IPS-NIHi7 (cell line): Measurements from ENCODE around the gene STAU1.
"Not testable (repeated sequence)": the region's sequence is repeated elsewhere in the genome, so short reads cannot be mapped to it uniquely, and the experiment has no call there.

ENCODE experiments used
- DNase-seq: peaks from one replicate; pipeline ENCODE4 v3.0.0; 2012; ENCODE audit warnings: mixed read lengths; ENCODE audit errors: extremely low spot score

STAU1 gene, protein sequence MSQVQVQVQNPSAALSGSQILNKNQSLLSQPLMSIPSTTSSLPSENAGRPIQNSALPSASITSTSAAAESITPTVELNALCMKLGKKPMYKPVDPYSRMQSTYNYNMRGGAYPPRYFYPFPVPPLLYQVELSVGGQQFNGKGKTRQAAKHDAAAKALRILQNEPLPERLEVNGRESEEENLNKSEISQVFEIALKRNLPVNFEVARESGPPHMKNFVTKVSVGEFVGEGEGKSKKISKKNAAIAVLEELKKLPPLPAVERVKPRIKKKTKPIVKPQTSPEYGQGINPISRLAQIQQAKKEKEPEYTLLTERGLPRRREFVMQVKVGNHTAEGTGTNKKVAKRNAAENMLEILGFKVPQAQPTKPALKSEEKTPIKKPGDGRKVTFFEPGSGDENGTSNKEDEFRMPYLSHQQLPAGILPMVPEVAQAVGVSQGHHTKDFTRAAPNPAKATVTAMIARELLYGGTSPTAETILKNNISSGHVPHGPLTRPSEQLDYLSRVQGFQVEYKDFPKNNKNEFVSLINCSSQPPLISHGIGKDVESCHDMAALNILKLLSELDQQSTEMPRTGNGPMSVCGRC

GRCh38 chr20:49187851-49188641, at the start of gene STAU1:
Gene STAU1, minus strand, starts transcription at chr20:49188334. Its CDS starts 22,133 bp downstream, at chr20:49166201.
- peak; percentile 98 for DNase-seq

DNA sequence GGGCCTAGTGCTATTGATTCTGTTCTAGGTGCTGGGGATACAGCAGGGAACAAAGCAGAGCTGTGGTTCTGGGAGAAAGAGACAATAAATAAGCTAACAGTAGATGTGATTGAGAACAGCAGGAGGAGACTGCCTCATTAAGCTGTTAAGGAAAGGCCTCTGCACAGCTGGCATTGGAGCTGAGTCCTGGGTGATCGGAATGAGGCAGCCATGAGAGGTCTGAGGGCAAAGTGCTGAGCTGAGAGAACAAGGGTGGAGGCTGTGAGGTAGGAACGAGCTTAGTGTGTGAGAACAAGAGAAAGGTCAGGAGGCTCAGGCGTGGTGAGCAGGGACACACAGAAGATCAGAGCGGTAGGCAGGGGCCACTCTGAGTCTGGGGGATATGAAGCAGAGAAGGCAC, 49.4 kb upstream of the STAU1 start:
- no peak for DNase-seq

GRCh38 chr20:49236301-49236700, 48.2 kb upstream of the STAU1 start:
- no peak for DNase-seq

GRCh38 chr20:49234831-49235230, 46.7 kb upstream of the STAU1 start:
- DNase-seq = no peak

DNA sequence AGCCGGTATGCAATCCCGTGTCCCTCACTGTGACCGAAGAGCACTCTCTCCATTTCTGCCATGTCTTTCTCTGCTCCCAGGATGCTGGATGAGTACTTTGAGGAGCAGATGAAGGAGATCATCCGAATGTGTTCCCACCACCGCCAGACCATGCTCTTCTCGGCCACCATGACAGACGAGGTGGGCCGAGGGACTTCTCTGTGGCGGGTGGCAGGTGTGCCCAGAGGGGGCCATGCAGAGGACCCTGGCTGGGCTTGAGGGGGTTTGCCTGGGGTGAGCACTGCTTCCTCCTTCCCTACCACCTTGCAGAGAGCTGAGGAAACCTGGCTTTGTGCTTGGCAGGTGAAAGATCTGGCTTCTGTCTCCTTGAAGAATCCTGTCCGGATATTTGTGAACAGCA, 45.1 kb upstream of the STAU1 start:
- no peak for DNase-seq

DNA sequence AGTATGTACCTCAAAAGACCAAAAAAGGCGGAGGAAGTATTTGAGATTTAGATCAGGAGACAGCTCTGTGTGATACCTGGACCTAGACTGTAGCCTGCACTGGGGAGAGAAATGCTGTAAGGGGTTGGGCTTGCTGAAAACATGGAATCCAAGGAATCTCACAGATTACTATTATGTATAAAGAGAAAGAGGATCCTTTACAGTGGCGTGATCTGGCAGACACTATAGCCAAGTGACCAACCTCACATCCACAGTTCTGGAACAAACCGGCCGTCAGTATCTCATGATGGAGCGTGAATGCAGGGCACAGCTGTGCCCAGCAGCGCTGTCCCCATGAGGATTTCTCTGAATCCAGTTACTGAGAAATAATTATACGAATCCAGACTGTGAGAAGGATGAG, 43.3 kb upstream of the STAU1 start:
- no peak for DNase-seq

DNA sequence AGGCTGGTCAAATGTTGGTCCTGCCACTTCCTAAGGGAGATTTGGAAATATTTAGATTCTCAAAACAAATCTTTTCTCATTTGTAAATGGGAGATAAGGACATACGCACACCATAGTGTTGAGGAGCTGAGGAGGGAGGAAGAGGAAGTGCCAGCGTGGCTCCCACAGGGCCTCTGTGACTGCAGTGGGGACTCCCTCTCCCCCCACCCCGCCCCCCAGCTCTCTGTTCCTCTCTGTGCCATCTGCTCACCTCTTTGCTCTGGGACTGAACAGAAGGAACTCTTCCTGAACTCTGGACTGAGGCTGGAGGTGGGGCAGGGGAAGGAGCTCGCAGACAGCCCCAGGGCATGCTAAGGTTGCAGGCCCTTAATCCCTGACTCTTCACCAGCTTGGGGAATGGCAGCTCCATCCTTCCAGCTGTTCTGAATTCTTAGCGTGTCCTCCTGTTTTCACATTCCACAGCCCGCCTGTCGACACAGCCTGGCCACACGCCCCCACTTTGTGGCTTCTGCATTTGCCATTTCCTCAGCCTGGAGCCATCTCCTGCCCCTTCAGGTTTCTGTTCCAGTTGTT, 42.5 kb upstream of the STAU1 start:
- DNase-seq = no peak

- no peak for DNase-seq
Measured at GRCh38 chr20:49230021-49230420, 41.9 kb upstream of the STAU1 start.

GRCh38 chr20:49229381-49229780, 41.2 kb upstream of the STAU1 start:
- DNase-seq = no peak

- no peak for DNase-seq
Measured at GRCh38 chr20:49228676-49229075, 40.5 kb upstream of the STAU1 start.

DNA sequence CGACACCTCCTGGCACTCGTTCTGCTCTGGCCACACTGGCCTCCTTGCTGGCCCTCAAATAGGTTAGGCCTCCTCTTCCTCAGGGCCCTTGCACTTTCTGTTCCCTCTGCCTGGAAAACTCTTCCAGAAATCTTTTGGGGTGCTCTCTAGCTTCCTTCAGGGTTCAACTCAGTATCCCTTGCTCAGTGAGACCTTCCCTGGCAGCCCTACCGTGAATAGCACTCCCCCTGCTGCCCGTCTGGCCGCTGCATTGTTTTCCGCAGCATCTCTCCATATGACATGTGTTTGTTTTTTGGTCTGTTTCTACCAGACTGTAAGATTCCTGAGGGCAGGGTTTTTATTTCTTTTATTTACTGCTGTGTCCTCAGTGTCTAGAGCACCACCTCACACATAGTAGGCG, 37.8 kb upstream of the STAU1 start:
- DNase-seq = no peak

GRCh38 chr20:49219924-49220831, 32.0 kb upstream of the STAU1 start:
- DNase-seq = no peak

DNA sequence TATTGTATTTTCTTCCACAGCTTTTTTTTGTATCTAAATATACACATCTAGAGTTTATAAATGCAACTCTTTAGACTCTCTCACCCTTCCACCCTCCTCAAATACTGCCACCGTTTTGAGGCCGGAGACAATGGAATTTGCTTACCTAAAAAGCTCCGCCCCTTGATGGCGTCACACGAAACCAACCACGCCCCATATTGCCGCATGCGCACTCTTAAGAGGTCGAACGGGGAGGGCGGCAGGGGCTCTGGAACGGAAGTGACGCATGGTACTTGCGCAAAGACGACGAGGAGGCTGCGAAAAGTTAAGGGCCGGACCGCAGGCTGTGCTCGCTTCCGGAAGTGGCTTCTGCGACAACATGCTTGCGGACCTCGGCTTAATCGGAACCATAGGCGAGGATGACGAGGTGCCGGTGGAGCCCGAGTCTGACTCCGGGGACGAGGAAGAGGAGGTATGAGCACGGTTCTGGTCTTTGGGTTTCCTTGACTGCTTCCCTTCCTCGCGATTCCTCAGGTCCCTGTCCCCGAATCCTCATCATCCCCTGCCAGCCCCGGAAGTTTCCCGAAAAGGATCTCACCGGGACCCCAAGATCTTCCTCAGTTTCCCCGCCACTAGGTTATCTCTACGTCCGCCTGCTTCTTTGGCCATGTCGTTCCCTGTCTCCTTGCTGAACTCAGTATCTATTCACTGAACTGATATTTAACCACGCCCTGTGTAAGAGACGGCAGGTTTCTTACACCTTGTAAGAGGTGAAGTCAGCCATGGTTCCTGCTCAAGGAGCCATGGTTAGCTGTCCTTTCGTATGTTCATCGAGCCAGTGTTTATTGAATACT, 31.2 kb upstream of the STAU1 start, which contains the start of gene DDX27:
DDX27 (plus strand) TSS at position 326 of the 833 bp plus-strand sequence; CDS start at position 359, 33 bp downstream.
- peak; percentile 96 for DNase-seq

DNA sequence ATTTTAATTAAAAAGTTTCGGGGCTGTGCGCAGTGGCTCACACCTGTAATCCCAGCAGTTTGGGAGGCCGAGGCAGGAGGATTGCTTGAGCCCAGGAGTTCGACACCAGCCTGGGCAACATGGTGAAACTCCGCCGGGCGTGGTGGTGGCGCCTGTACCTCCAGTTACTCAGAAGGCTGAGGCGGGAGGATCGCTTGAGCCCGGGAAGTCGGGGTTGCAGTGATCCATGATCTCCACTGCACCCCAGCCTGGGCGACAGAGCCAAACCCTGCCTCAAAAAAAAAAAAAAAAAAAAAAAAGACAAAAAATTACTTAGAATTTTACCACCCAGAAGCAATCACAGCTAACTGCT, 30.6 kb upstream of the STAU1 start:
- not testable (repeated sequence) for DNase-seq

DNA sequence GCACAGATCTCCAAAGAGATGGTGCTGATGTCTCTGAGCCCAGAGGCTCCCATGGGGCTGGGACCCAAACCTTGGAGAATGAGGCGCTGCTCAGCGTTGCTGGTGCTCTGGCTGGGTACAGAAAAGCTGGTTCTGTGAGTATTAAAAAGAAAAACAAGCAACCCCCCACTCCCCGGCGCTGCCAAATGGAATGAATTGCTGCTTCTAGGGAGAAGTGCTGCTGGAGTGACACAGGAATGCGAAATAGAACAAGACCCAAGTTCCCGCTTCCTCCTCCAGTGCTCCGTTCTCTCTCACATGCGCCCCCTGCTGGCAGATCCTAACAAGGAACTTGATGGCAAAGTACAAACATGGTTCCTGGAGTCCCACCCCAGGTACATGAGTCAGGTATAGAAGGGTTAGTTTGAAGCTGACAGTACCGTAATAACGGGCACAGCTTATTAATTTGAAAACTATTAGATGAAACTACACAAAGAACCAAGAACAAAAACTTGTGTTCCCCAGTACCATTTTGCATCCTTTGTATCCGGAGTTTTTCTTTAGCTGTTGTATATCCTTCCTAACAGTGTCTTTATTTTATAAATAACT, 29.0 kb upstream of the STAU1 start:
- peak; percentile 81 for DNase-seq

GRCh38 chr20:49215232-49215631, 27.1 kb upstream of the STAU1 start:
- DNase-seq = no peak

DNA sequence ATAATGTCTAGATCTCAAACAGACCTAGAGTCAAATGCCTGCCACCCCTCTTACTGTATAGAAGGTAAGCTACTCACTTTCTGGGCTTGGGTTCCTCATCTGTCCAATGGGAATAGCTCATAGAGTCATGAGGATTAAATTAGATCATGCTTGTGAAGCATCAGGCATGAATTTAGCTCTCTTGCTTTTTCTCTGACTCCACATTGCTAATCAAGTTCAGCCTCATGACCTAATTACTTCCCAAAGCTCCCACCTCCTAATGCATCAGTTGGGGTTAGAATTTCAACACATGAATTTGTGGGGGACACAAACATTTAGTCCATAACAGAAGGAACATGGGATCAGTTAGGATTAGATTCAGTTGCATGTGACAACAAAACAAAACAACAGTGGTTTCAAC, 26.4 kb upstream of the STAU1 start:
- DNase-seq = no peak

DNA sequence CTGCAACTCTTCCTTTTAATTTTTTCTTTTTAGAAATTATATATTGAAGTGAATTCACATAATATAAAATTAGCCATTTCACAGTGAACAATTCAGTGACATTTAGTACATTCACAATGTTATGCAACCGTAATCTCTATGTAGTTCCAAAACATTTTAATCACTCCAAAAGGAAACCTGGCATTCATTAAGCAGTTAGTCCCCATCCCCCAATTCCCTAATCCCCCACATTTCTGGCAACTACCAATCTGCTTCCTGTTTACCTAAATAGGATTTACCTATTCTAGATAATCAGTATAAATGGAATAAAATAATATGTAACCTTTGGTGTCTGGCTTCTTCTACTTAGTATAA, 22.6 kb upstream of the STAU1 start:
- DNase-seq = no peak

- no peak for DNase-seq
Measured at GRCh38 chr20:49210101-49210756, 22.1 kb upstream of the STAU1 start.
